B cell (primary cell): ENCODE data around the gene LRRC25. TPM values are rescaled to one million over a fixed set of nuclear protein-coding genes. Genes with fewer than 3 reads are reported as not detected.

Experiments used
- ATAC-seq: fragments of 200-7000 bp; cut with Tn5 transposase; one replicate; pipeline ENCODE4 v1.10.0; 2021; ENCODE audit warnings: low read depth, mild to moderate bottlenecking, moderate number of reproducible peaks, moderate library complexity
- CTCF ChIA-PET: fragments of 350-600 bp; sonication (Branson Sonifier 250); formaldehyde crosslinking; loops from one replicate; lab custom pipeline; 2021; ENCODE audit warnings: antibody characterized with exemption, inconsistent platforms; lab: Charles Lee
- POLR2A ChIA-PET: fragments of 350-600 bp; sonication (Branson Sonifier 250); formaldehyde crosslinking; loops from one replicate; lab custom pipeline; 2021; ENCODE audit warnings: antibody characterized with exemption; lab: Charles Lee
- DNase-seq: peaks from one replicate; pipeline ENCODE4 v3.0.0; 2013
- H2AFZ ChIP-seq: 2 replicates; pipeline ENCODE4 v1.6.1; 2012; ENCODE audit warnings: mild to moderate bottlenecking, low read depth, low read length; ENCODE audit not compliant: insufficient read depth, poor library complexity, severe bottlenecking
- H3K27ac ChIP-seq, 2 donors: 1 replicate in 1 of 2; 2 replicates in 1 of 2; pipeline ENCODE4 v1.5.1; 2012 to 2013; ENCODE audit warnings: low read length in 2 of 2, mild to moderate bottlenecking in 2 of 2, moderate library complexity in 1 of 2
- H3K27me3 ChIP-seq, 4 experiments: fragments of 200-600 bp in 1 of 4; sonication (generic) in 1 of 4; replicated peaks in 1 of 4; 1 replicate in 2 of 4; 2 replicates in 2 of 4; pipeline versions ENCODE4 v1.6.1 to v1.7.0; 2013 to 2016; ENCODE audit warnings: low read length in 3 of 4, mild to moderate bottlenecking in 2 of 4, mixed read lengths in 1 of 4, moderate library complexity in 1 of 4; ENCODE audit not compliant: insufficient read depth in 4 of 4, control insufficient read depth in 3 of 4; ENCODE audit errors: control extremely low read depth in 1 of 4
- H3K36me3 ChIP-seq, 2 experiments: replicated peaks in 1 of 2; 1 replicate in 1 of 2; 2 replicates in 1 of 2; pipeline versions ENCODE4 v1.6.1 to v1.7.1; 2013; ENCODE audit warnings: low read length in 1 of 2; ENCODE audit not compliant: insufficient read depth in 2 of 2, control insufficient read depth in 1 of 2; ENCODE audit errors: control extremely low read depth in 1 of 2, extremely low read depth in 1 of 2
- H3K4me1 ChIP-seq, 2 donors: fragments of 200-600 bp in 1 of 2; sonication (generic) in 1 of 2; 1 replicate in 1 of 2; 2 replicates in 1 of 2; pipeline versions ENCODE4 v1.5.1 to v1.6.1; 2013 to 2017; ENCODE audit warnings: low read length in 2 of 2; ENCODE audit not compliant: control insufficient read depth in 2 of 2, insufficient read depth in 2 of 2
- H3K4me2 ChIP-seq: replicated peaks from 2 replicates; pipeline ENCODE3; 2012; ENCODE audit warnings: mild to moderate bottlenecking, low read depth, low read length; ENCODE audit not compliant: poor library complexity, severe bottlenecking
- H3K4me3 ChIP-seq, 5 experiments: fragments of 200-600 bp in 1 of 5; sonication (generic) in 1 of 5; 1 replicate in 3 of 5; 2 replicates in 2 of 5; pipeline versions ENCODE4 v1.5.1 to v1.7.0; 2011 to 2016; ENCODE audit warnings: low read length in 4 of 5, mild to moderate bottlenecking in 4 of 5, low read depth in 2 of 5, control low read depth in 1 of 5, moderate library complexity in 1 of 5; ENCODE audit not compliant: insufficient read depth in 1 of 5; ENCODE audit errors: control extremely low read depth in 1 of 5, extremely low read depth in 1 of 5
- H3K79me2 ChIP-seq: fragments of 200-600 bp; sonication (generic); one replicate; pipeline ENCODE4 v1.6.0; 2016; ENCODE audit warnings: low read length; ENCODE audit not compliant: control insufficient read depth, insufficient read depth
- H3K9ac ChIP-seq: fragments of 200-600 bp; sonication (generic); 2 replicates; pipeline ENCODE4 v1.6.1; 2017; ENCODE audit warnings: mild to moderate bottlenecking, low read length, moderate library complexity
- H3K9me3 ChIP-seq, 3 donors: one replicate each; pipeline versions ENCODE4 v1.6.1 to v1.7.1; 2013; ENCODE audit warnings: low read length in 2 of 3; ENCODE audit not compliant: control insufficient read depth in 2 of 3, insufficient read depth in 1 of 3; ENCODE audit errors: control extremely low read depth in 1 of 3
- H4K20me1 ChIP-seq: 2 replicates; pipeline ENCODE4 v1.6.0; 2012; ENCODE audit warnings: mild to moderate bottlenecking, low read length; ENCODE audit not compliant: insufficient read depth, control insufficient read depth, poor library complexity, severe bottlenecking
- H3K27ac Mint-ChIP-seq: one replicate; pipeline ENCODE4 v1.8.0; 2021; ENCODE audit warnings: mixed read lengths
- H3K27me3 Mint-ChIP-seq: one replicate; pipeline ENCODE4 v1.8.0; 2021; ENCODE audit warnings: mixed read lengths
- H3K4me1 Mint-ChIP-seq: one replicate; pipeline ENCODE4 v1.8.0; 2021; ENCODE audit warnings: mixed read lengths
- H3K4me3 Mint-ChIP-seq: one replicate; pipeline ENCODE4 v1.8.0; 2021; ENCODE audit warnings: mixed read lengths
- H3K9me3 Mint-ChIP-seq: one replicate; pipeline ENCODE4 v1.8.0; 2022; ENCODE audit warnings: mixed read lengths; ENCODE audit not compliant: insufficient read depth
- CTCF ChIP-seq: fragments of 200-600 bp; IDR thresholded peaks from one replicate; pipeline ENCODE4 v1.8.0; 2022; ENCODE audit warnings: antibody characterized with exemption, mild to moderate bottlenecking
- EZH2 ChIP-seq: IDR thresholded peaks from 2 replicates; pipeline ENCODE4 v1.6.1; 2012; ENCODE audit warnings: borderline replicate concordance, low read depth, mild to moderate bottlenecking, moderate library complexity, low read length; ENCODE audit not compliant: insufficient read depth, poor library complexity, severe bottlenecking
- WGBS: methylation state at CpG from one replicate; pipeline ENCODE4 v1.1.5; 2013; ENCODE audit warnings: missing lambda C conversion rate; ENCODE audit not compliant: insufficient coverage; 5-methylcytosine and 5-hydroxymethylcytosine counted together
- intact Hi-C: fragments of 100-400 bp; cut with micrococcal nuclease; formaldehyde crosslinking; loops from one replicate; pipeline ENCODE4 v1.10.0; 2022
- polyA plus RNA-seq: library from polyadenylated mRNA; depleted of rRNA; stranded (reverse); fragments of >200 nt; gene quantifications from 2 replicates; pipeline ENCODE4 v1.2.3, GENCODE V29; 2012
- total RNA-seq, 2 donors: library from RNA; stranded (reverse); fragments of 120-200 nt in 1 of 2; gene quantifications; 1 replicate in 1 of 2; 2 replicates in 1 of 2; pipeline versions ENCODE4 v1.2.3 to v1.2.4, GENCODE V29; 2013 to 2022

Gene LRRC25
- total and polyA plus RNA-seq, 2 donors (not counting 1 experiment from before 2014, with no cell fraction given) = 2.4 to 5.7 TPM

GRCh38 chr19:18348171-18348570 is 49.3 kb downstream of the LRRC25 start:
- intact Hi-C loops = no loop called here
- ATAC-seq (no peak), DNase-seq (no peak)
- H3K4me2 ChIP-seq = no peak overlapping the region
- no peaks in the 10 kb centered on the region for H3K27me3 ChIP-seq
- no peak overlapping the region for H2AFZ ChIP-seq
- no peak overlapping the region for H3K27ac ChIP-seq
- H3K36me3 ChIP-seq = no peaks in the 10 kb centered on the region
- ChIA-PET POLR2A (no interaction called here), CTCF (interaction anchor here (1.9 to 4.0 kb wide), 4 partner anchors 41 to 71 kb away, joined by 5 to 49 read pairs (median 12); partner anchors contain the start of gene SSBP4)
- no peak overlapping the region for H3K9ac ChIP-seq
- Mint-ChIP-seq H3K4me1 (no peaks in the 10 kb centered on the region), H3K4me3 (no peak overlapping the region), H3K9me3 (no peaks in the 10 kb centered on the region), H3K27ac (no peak overlapping the region), H3K27me3 (no peaks in the 10 kb centered on the region)
- no peaks in the 10 kb centered on the region for H3K4me1 ChIP-seq
- H3K9me3 ChIP-seq = no peaks in the 10 kb centered on the region
- peaks cover 7% of the 10 kb centered on the region for H4K20me1 ChIP-seq
- TF ChIP-seq CTCF = no peak
- TF ChIP-seq EZH2 = no peak
- no peaks in the 10 kb centered on the region for H3K79me2 ChIP-seq
- H3K4me3 ChIP-seq = no peak overlapping the region
- 94% methylated on average over 16 of the region's 17 CpGs for WGBS

GRCh38 chr19:18346091-18346490 is 51.3 kb downstream of the LRRC25 start:
- Histone ChIP-seq H3K27ac (no peak overlapping the region), H3K9ac (no peak overlapping the region), H4K20me1 (peaks cover 18% of the 10 kb centered on the region), H3K79me2 (no peaks in the 10 kb centered on the region), H2AFZ (no peak overlapping the region), H3K4me1 (peaks cover 6% of the 10 kb centered on the region in 2 donors), H3K36me3 (no peaks in the 10 kb centered on the region), H3K9me3 (no peaks in the 10 kb centered on the region), H3K4me2 (no peak overlapping the region), H3K27me3 (no peaks in the 10 kb centered on the region), H3K4me3 (no peak overlapping the region)
- Mint-ChIP-seq H3K4me3 (no peak overlapping the region), H3K27me3 (no peaks in the 10 kb centered on the region), H3K9me3 (no peaks in the 10 kb centered on the region), H3K4me1 (peaks cover 5% of the 10 kb centered on the region), H3K27ac (no peak overlapping the region)
- CTCF ChIA-PET = interaction anchor here (0.7 kb wide), 1 partner anchor 117 kb away, joined by 3 read pairs; no protein-coding TSS in a partner anchor
- TF ChIP-seq CTCF (no peak), EZH2 (no peak)
- POLR2A ChIA-PET = no interaction called here
- intact Hi-C loops = no loop called here
- WGBS = 90% methylated on average over 6 of the region's 8 CpGs
- ATAC-seq = no peak
- no peak for DNase-seq
